ENCODE results near the gene RBM5.

The RBM5 gene

DNA sequence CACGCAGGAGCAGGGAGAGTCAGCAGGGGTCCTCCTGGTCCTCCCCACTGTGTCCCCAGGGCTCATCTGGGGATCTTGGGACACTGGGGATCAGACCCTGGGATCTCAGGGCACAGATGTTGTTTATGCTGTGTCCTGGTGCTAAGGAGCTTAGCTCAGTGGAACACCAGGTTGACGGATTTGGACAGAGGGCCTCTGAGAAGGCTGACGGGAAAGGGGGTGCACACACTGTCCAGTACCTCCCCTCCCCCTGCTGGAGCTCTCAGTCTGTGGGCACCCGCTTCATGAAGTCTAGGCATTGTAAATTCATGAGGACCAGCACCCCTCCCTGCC is 44.5 kb downstream of the RBM5 start:
- no peak for TF ChIP-seq CTCF (IDR thresholded peaks at IDR 0.05; ENCODE audit: borderline replicate concordance, insufficient read depth, low read depth, low read length)
- no peak overlapping the region for H3K4me3 ChIP-seq (ENCODE audit: low read depth, low read length)

DNA sequence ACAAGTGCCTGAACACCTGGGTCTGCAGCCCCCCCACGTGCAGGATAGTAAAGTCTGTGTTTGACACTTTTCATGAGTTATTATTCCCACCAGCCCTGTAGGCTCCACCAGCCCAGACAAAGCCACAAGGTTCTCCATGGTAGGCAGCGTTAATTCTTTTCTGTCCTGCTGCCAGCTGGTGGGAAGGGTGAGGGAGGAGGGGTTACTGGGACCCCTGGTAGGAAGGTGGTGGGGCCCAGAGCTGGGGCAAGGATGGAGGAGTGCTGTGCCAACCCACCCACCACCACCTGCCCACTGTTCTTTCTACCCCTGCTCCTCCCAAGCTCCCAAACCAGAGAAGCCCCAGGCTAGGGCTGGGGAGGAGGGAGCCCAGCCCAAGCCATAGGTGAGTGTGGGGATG is 45.6 kb downstream of the RBM5 start:
- H3K4me3 ChIP-seq (ENCODE audit: low read depth, low read length), result no peak overlapping the region
- no peak for TF ChIP-seq CTCF (IDR thresholded peaks at IDR 0.05; ENCODE audit: borderline replicate concordance, insufficient read depth, low read depth, low read length)

DNA sequence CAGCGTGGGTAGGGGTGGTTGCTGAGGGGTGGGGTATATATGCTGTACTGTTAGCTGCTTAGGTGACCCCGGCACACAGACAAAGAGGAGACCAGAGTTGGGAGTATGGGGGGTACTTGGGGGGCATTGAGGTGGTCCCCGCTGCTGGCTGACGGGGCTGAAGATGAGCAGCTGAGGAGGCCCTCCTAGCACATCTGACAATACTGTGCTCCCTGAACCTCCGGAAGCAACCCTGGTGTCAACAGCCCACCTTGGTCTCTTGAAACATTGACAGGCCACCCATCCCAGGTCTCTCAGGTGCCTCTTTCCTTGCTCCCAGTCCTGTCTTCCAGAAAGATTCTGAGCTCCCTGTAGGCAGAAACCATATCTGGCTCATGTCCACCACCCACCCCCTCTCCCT is 47.2 kb downstream of the RBM5 start:
- no peak overlapping the region for H3K4me3 ChIP-seq (ENCODE audit: low read depth, low read length)
- no peak for TF ChIP-seq CTCF (IDR thresholded peaks at IDR 0.05; ENCODE audit: borderline replicate concordance, insufficient read depth, low read depth, low read length)

- TF ChIP-seq CTCF (IDR thresholded peaks at IDR 0.05; ENCODE audit: borderline replicate concordance, insufficient read depth, low read depth, low read length), result no peak
- no peak overlapping the region for H3K4me3 ChIP-seq (ENCODE audit: low read depth, low read length)
Measured at GRCh38 chr3:50136714-50137405, 48.1 kb downstream of the RBM5 start.

DNA sequence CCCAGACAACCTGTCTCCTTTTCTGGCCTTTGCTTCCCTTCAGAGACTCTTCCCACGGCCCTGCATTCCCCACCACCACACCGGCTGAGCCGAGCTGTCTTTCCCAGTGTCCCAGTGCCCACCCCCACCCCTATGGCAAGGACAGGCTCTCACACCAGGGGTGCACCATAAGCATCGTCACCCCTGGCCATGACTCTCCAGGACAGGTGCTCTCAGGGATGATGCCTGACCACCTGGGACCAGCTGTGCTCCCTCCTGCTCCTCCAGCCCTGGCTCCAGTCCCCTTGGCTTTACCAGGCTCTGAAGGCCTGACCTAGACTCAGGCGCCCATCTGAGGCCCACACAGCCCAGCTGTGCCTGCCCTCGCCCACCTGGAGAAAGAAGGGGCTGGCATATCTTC is 48.8 kb downstream of the RBM5 start:
- H3K4me3 ChIP-seq (ENCODE audit: low read depth, low read length), result no peak overlapping the region
- TF ChIP-seq CTCF (IDR thresholded peaks at IDR 0.05; ENCODE audit: borderline replicate concordance, insufficient read depth, low read depth, low read length), result no peak

GRCh38 chr3:50138266-50139200 is 49.8 kb downstream of the RBM5 start:
- no peak for TF ChIP-seq CTCF (IDR thresholded peaks at IDR 0.05; ENCODE audit: borderline replicate concordance, insufficient read depth, low read depth, low read length)
- no peak overlapping the region for H3K4me3 ChIP-seq (ENCODE audit: low read depth, low read length)

DNA sequence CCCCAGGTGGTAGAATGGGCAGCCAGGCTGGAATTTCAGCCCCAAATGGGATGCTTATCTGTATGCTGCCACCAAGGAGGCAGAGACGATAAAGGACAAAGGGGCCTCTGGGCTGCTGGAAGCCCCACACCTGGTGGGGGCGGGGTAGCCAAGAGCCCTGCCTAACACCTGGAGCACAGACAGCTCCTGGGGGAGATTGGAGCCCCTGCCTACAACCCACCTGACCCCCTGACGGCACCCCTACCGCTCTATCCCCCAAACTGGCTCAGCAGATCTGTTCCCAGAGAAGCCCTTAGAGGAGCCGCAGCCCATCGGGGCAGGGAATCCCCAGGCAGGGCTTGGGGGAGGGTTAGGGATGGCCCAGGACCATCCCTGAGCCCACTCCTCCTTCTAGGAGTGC is 50.6 kb downstream of the RBM5 start:
- H3K4me3 ChIP-seq (ENCODE audit: low read depth, low read length), result no peak overlapping the region
- no peak for TF ChIP-seq CTCF (IDR thresholded peaks at IDR 0.05; ENCODE audit: borderline replicate concordance, insufficient read depth, low read depth, low read length)
